Renal cortex interstitium (tissue), 11 donors: ENCODE results near the gene HDAC3. TPM values are rescaled to one million over a fixed set of nuclear protein-coding genes. Genes with fewer than 3 reads are reported as not detected.

ENCODE experiments used
- DNase-seq, 11 donors: peaks; one replicate each; pipeline ENCODE4 v3.0.0-alpha.2; 2013; ENCODE audit warnings: low read depth in 9 of 11, low spot score in 4 of 11; ENCODE audit errors: extremely low read depth in 1 of 11
- polyA plus RNA-seq, 3 donors: library from polyadenylated mRNA; unstranded; fragments of 120-200 nt; gene quantifications; one replicate each; pipeline ENCODE4 v1.2.1, GENCODE V29; 2013; ENCODE audit not compliant: insufficient read length in 3 of 3

HDAC3 gene
- polyA plus RNA-seq, 3 donors, result 98.8 to 111 (median 99.0) TPM

DNA sequence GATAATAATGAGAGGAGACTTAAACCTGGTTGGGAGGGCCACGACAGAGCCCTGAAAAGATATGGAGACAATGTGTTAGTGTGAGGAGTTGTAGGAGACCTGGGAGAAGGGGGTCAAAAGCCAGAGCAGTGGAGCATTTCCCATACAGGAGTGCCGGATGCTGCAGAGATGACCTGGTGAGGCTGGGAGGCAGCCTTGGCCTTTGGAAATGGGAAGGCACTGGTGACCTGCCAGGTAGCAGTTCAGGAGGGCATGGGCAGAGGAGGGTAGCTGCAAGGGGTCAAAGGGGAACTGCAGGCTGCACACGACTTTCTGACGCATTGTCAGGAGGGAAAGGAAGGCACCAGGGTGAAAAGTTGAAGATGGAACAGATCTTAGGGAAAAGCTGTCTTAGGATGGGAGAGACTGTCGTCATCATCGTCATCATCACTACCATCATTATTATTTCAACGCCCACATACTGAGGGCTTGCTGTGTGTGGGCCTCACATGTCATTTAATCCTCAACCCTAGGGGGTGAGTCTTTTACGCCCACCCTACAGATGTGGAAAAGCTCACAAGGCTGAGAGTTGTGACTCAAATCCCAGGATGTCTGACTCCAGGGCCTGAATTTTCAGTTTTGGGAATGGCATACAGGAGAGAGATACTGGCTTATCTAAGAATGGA, 32.1 kb upstream of the HDAC3 start:
- no peak for DNase-seq

DNA sequence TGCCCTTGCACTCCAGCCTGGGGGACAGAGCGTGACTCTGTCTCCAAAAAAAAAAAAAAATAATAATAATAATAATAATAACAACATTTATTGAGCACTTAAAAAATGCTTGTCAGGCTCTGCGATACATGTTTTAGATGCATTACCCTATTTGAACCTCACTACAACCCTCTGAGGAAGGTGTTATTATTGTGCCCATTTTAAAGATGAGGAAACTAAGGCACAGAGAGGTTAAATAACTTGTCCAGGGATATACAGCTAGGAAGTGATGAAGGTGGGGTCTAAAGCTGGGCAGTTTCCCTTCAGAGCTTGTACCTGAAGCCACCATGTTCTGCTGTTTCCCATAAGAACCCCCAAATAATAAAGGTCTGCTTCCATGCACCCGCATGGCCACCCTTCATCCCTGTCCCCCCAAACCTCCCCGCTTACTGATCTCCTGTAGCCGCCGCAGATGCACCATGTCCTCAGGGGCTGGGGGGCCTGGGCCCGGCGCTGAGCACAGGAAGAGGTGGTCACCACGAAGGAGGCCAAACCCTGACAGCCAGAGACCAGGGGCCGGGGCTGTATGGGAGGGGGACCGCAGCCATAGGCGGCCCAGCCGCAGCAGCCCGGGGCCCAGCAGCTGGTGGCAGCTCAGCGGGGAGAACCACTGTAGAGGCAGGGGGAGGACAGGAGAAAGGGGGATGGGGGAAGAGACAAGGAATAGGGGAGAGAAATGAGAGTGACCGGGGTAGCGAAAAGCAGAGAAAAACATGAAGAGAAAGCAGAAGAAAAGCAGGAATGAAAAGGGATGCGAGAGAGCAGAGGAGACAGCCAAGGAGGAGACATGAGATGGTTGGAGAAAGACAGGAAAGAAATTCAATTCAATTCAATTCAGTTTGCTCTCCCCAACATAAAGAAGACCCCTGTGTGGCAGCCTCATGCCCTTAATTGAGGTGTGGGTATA, 29.6 kb upstream of the HDAC3 start:
- no peak for DNase-seq

DNA sequence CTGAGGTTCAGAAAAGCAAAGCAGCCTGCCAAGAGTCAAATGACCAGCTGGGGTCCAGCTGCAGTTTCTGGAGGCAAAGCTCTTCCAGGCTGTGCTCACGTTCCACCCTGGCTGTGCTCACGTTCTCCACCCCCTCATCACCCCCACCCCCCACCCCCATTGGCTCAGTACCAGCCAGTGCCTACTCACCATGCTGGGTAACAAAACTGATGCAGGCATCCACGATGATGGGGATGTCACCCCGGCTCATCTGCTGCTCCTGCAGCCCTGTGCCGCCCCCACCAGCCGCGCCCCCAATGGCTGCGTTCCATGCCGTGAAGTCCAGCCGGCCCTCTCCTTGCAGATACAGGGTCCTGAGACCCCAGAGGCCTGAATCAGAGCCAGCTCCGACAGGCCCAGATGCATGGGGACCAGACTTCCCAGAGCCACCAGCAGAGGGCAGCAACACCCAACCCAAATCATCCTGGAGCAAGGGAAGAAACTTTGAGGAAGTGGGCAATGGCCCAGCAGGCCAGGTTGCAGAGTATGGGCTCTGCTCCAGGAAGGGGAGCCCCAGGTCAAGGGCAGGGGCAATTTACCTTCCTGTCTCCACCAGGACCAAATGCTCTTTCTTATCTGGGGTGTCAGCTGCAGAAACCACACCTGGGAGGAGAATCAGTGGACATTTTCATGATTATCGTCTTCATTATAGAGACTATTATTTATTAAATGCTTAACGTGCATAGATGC, 28.2 kb upstream of the HDAC3 start:
- DNase-seq, result peak in 4 of 11 donors; percentile 50 to 75 (median 64)

DNA sequence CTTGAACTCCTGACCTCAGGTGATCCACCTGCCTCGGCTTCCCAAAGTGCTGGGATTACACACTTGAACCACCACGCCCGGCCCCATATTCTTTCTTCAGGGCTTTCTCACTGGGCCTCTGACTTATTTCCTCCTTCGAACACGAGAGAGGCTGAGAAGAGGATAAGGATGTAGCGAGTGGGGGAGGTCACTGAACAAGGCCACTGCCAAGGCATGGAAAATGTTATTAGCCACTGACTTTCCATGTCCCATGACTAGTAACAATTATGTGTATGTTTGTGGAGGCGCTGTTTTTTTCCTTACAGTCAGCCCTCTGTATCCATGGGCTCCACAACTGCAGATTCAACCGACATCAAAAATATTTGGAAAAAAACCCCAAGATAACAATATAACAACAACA, 26.9 kb upstream of the HDAC3 start:
- DNase-seq, result no peak

DNA sequence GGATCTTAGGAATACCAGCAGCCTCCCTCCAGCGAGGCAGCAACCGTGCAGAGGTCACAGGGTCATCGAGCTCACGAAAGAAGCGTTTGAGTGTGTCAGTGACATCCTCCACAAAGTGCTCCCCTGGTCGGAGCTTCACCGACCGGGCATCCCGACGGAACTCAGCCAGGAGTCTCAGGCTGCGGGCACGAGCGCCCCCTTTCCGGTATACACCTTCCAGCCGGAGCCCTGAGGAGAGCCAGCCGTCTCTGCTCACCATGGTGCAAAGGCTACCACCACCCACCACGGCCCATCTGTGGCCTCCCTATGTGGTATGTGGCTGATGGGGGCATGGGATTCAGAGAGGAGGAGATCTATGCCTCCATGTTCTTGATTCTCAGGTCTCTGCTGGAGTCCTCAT, 25.4 kb upstream of the HDAC3 start:
- no peak for DNase-seq

DNA sequence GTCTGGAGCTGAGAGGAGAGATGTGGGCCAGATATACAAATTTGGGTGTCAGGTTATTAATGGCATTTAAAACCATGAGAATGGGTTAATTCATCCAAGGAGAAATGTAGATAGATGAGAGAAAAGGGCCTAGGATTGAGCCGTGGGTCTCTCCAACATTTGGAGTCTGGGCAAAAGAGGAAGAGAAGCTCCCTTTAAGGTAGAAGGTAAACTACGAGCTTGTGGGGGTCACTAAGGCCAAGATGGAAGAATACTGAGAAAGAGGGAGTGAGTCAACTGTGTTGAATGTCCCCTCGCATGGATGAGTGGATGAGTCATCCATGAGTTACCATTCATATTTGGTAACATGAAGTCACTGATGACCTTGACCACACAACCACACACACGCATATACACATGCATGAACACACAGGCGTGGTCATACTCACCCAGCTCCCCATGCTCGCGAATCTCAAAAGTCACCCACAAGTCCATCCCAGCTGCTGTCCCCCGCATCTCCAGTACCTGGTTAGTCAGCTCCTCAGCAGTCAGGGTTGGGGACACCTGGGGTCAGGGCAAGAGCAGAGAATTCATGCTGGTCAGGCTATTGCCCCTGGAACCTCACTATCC, 21.4 kb upstream of the HDAC3 start:
- DNase-seq, result no peak

DNA sequence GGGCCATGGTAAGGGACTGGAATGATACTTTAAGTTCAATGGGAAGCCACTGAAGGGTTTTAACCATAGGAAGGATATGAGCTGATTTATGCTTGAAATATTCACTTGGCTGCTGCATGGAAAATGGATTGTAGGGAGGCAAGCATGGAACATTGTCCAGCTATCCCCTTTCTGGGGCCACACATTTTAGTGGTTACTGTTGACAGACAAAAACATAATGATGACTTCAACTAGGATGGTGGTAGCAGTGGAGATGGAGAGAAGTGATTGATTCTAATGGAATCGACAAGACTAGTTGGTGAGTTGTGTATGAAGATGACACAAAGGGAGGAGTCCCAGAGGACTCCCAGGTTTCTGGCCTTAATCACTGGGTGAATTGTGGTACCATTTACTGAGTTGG, 20.8 kb upstream of the HDAC3 start:
- DNase-seq, result no peak

DNA sequence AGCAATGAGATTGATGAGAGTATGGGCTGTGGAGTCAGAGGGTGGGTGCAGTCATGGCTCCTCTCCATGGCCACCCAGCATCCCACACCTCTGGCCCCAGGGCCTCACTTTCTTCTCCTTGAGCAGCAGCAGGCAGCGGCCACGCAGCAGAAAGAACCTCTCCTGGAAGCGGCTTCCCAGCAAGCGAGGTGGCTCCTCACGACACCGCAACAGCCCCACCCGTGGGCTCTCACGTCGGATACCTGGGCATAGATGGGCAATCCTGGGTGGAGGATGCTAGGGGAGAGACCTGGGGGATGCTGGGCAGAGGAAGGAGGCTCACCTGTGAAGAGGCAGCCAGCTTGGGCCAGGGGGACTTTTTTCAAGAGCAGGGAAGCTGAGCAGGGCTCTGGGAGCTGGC, 19.7 kb upstream of the HDAC3 start:
- DNase-seq, result no peak

DNA sequence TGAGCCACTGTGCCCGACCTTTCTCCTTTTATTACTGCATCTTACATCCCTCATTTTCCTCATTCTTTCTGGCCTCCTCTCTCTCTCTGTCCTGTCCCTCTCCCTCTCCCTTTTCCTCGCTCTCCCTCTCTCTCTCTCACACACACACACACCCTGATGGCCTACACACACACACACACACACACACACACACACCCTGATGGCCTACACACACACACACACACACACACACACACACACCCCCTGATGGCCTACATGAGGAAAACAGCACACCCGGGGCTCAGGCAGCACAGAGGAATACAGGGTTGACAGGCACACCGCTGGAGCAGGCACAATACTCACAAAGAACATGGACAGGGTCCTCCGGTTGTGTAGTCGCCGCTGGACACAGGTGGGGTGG, 18.4 kb upstream of the HDAC3 start:
- DNase-seq, result no peak

DNA sequence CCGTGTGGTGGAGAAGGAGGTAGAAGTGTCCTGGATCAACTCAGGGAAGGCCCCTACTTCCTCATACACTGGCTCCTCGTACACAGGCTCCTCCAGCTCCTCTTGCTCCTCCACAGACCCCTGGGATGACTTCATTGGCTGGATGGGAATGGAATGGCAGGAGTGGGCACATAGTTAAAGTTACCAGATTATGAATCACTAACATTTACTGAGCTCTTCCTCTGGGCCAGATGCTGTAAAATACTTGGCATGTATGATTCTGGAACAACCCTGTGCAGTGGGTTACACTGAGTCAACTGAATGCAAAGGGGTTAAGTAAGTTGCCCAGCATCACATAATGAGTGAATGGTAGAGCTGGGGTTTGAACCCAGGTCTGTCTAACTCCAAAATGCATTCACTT, 17.6 kb upstream of the HDAC3 start:
- DNase-seq, result no peak

DNA sequence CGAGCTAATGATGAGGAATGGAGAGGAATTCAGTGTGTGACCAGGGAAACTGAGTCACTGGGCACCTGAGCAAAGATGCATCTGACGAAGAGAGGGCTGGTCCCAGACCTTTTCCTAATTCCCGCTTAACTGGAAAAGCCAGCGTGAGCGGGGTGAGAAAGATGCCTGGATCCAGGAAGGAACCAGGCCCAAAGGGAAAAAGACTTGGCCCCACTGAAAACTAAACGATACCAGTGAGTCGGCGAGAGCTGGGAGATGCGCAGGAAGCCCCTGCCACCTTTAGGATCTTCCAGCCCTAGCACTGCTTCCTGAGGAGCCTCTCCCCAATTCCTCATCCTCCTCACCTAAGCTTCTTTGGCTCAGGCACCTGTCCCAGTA, 15.1 kb upstream of the HDAC3 start:
- DNase-seq, result no peak

DNA sequence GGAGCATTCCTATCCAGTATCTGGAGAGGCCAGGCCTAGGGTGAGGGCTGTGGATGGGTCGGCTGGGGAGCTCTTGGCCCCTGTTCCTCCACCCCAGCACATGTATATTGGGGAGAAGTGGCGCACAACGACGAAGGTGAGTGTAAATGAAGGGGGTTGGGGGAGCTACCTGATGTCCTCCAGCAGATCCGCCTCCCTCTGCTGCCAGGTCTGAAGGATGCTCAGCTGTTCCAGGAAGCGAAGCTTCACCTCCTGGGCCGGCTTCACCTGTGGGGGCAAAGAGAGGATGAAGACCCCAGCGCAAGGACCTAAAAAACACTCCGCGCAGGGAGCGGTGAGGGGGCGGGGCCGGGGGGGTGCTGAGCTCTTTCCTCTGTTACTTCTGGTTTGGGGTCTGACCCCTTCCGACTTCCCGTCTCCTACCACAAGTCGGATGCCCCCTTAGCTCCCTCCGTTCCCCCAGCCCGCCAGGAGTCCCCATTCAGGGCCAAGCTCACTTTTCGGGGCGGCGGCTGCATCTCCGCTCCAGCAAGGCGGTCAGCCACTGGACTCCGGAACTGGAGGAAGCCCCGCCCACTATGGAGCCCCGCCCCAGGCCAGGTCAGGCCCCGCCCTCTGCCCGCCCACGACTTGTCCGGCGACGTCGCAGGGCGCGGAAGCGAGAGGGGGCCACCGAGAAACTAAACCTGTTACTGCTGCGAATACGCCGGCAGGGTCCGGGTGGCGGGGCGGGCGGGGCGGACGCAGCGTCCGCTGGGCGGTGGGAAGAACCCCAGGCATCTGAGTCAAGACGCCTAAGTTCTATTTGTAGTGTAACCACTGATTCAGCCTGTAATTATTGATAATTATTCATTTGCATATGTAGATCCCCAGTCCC, 14.4 kb upstream of the HDAC3 start, which contains the start of gene FCHSD1:
FCHSD1 (minus strand) TSS at position 568 of the 877 bp plus-strand sequence; CDS start at position 518, 50 bp downstream.
- DNase-seq, result peak in 7 of 11 donors; percentile 61 to 74 (median 68)

DNA sequence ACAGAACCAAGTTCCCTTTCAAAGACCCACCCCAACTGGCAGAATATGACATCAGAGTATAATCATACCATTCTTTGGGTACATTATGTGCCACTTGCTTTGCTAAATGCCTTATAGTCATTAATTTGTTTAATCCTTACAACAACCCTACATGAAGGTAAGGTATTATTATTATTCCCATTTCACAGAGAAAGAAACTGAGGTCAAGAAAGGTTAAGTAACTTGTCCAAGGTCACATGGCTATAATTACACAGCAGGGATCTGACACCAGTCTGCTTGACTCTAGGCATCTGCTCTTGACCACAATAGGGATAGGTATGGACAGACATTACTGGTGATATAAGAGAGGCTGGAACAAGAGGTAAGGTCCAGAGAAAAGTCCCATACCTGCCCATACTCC, 13.3 kb upstream of the HDAC3 start:
- no peak for DNase-seq

DNA sequence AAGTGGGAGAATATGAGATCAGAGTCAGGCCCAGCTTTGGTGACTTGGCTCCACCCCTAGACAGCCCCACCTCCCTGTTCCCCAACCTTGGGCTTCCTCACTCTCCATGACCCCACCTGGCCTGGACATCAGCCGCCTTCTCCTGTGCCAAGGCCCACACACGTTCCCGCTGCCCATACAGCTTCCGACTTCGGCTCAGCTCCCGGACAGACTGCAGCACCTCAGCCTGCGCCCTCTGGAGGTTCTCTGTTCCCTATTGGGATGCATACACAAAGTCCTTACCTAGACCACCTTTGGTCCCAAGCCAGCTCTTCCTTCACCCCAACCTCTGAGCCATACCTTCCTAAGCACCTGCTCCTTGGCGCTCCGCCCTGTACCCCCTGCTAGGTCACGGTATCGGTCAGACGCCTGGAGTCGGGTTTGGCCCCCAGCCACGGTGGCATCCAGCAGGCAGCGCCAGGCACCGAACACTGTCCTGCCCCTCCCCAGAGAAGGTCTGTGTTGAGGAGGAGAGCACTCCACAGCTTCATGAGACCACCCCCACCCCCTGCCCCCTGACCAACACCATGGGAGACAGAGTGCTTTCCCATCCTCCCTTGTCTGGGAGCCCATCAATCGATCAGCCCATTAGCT, 12.5 kb upstream of the HDAC3 start:
- DNase-seq, result no peak

DNA sequence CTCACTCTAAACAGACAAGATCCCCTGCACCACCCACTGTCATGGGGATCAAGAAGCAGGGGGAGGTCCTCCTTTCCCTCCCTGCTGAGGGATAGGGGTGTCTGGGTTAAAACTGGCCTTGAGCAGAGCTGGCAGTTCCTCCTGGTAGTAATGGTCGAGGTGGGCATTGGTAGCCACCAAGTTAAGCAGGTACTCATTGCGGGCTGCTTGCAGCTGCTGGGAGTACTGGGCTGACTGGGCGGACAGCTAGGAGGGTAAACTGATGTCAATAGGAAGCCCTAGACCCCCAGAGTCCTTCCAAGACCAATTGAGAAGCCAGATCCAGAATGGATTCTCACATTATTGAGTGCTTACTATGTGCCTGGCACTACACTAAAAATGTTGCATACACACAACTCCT, 11.2 kb upstream of the HDAC3 start:
- no peak for DNase-seq

DNA sequence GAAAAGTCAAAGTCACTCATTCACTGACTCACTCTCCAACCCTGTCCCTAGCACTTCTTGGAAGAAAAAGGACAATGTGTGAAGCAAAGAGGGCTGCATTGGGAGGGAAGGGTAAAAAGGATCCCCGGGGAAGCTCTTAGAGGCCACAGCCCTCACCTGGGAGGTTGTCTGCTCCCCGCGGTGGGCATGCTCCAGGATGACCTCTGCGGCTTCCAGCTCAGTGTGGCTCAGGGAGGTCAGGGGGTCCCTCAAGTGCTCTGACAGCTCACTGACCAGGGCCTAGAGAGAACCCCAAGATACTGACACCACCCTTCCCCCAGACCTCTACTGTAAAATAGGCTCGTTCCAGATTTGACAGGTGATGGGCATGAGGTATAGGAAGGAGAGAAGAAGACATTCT, 10.6 kb upstream of the HDAC3 start:
- DNase-seq, result no peak

DNA sequence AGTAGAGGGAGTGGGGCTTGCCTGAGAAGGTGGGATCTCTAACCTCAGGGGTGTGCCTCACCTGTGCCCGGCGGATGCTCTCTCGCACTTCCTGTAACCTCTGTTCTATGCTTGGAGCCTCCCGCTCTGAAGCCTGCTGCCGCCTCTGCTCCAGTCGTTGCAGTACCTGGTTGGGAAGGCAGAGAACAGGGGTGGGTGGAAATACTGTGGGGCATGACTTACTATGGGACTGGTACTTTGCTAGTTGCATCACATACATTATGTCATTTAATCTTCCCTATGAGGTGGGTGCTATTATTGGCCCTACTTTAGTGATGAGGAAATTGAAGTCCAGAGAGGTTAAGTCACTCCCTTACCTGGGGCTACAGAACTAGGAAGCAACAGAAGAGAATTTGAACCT, 9.4 kb upstream of the HDAC3 start:
- no peak for DNase-seq

DNA sequence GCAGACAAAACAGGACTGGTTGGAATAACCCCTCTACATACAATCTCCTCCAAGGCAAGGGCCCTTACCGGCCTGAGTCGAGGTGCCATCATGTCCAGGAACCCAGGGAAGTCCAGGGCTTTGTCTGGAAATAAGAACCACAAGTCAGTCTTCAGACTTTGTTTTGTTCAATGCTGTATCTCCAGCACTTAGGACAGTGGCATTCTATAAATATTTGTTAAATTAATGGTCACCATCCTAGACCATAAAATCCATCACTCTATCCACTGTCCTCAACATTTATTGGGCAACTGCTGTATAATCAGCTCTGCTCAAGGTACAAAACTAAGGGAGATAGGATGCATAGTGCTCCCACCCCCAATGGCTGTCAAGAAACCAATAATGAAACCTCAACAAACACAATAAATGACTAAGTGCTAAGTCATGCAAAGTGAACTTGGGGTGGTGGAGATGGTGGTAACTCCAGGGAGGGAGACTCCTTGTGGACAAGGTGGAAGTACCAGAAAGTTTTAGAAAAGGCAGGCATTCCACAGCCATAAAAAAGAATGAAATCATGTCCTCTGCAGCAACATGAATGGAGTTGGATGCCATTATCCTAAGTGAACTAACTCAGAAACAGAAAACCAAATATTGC, 5.1 kb upstream of the HDAC3 start:
- DNase-seq, result no peak
